AG09319 (cell line): ENCODE data around the gene PARVG.

ENCODE experiments used
- DNase-seq: peaks from one replicate; pipeline ENCODE4 v3.0.0-alpha.2; 2010; ENCODE audit warnings: low read depth; ENCODE audit errors: extremely low read depth
- TF ChIP-seq, protein P1 (sequence below): IDR thresholded peaks from 2 replicates; pipeline ENCODE4 v1.5.1; 2011; ENCODE audit warnings: low read depth, mild to moderate bottlenecking, inconsistent platforms, low read length, moderate library complexity

PARVG gene

DNA sequence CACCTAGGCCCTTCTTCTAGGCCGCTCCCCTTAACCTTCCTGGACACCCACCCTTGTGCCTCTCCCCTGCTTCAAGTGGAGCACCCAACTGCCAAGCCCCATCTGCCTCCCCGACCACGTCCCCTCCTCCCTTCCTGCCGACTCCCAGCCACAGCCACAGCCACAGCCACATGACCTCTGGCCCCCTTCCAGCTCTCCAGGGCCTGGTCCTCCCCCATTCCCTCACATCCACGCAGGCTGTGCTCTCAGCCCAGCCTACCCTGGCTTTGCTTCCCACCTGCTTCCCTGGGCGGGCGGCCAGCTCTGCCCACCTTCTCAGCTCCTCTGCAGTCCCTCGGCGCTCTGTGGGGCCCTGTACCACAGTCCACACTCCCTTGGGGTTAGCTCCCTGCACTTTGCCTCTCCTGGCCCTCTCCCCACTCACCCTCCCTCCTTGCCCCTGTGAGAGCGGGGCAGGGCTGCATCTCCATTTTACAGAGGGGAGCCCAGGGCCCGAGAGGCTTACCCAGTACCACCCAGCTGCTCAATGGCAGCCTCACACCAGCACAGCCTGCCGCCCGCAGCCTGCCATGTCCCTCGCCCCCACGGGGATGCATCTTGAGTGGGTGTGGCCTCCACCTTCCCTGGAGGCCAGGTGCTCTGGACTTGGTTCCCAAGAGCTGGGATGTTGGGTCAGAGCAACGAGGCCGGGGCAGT lies 20.3 kb downstream of the PARVG start:
- TF ChIP-seq, protein P1, sequence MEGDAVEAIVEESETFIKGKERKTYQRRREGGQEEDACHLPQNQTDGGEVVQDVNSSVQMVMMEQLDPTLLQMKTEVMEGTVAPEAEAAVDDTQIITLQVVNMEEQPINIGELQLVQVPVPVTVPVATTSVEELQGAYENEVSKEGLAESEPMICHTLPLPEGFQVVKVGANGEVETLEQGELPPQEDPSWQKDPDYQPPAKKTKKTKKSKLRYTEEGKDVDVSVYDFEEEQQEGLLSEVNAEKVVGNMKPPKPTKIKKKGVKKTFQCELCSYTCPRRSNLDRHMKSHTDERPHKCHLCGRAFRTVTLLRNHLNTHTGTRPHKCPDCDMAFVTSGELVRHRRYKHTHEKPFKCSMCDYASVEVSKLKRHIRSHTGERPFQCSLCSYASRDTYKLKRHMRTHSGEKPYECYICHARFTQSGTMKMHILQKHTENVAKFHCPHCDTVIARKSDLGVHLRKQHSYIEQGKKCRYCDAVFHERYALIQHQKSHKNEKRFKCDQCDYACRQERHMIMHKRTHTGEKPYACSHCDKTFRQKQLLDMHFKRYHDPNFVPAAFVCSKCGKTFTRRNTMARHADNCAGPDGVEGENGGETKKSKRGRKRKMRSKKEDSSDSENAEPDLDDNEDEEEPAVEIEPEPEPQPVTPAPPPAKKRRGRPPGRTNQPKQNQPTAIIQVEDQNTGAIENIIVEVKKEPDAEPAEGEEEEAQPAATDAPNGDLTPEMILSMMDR, result no peak
- no peak for DNase-seq

- TF ChIP-seq, protein P1, result no peak
- no peak for DNase-seq
These were observed 20.9 kb downstream of the PARVG start for GRCh38 chr22:44201665-44202064.

GRCh38 chr22:44202261-44202789 lies 21.6 kb downstream of the PARVG start:
- TF ChIP-seq, protein P1, result no peak
- DNase-seq, result peak; percentile 50

DNA sequence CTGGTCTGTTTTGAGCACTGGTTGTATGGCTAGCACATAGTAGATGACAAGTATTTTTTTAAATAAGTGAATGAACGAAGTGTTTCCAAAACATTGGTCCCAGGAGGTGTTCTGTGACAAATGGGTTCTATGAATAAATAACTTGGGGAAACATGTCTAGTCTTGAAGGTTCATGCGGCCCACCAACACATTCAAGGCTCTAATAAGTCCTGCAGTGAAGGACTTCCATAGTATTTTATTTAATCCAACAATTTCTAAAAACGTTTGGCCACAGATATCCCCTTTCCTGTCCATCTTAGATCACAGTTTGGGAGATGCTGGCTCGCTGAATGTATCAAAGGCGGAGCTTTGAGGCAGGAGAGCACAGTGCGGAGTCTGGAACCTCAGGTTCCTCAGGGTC lies 22.5 kb downstream of the PARVG start:
- no peak for DNase-seq

GRCh38 chr22:44204739-44205515 lies 24.2 kb downstream of the PARVG start:
- TF ChIP-seq, protein P1, result no peak
- no peak for DNase-seq

More for the DNA sequence above, 22.5 kb downstream of the PARVG start:
- TF ChIP-seq, protein P1, result no peak

DNA sequence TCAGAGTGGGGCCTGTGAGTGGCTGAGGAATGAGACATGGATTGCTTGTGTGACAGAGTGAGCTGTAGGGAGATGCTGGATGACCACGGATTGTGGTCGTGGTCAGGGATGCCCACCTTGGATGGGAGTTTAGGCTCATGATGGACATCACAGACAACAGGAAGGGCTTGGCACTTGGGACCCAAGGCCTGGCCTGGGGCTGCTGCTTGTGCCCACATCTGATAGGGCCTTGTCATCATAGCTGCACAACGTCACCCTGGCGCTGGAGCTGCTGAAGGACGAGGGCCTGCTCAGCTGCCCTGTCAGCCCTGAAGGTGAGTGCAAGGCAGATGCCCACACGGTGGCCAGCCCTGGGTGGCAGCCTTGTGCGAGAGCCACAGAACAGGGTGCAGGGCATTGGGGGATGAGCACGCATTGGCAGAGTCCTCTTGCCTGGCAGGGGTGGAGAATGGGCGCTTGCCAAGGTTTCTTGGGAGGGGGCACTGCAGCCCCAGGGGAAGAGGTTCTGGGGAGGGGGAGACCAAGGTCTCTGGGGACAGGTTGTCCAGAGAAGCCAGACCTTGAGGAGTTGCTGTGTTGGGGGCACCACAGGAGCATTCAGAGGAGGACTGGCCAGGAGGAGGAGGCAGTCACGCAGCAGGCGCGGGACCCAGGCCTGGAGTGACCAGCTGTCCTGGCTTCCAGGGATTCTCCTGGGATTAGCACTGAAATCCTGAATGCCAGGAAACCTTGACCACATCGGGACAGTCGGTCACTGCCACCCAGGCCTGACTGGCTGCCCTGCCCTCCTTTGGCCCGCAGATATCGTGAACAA lies 25.0 kb downstream of the PARVG start:
- no peak for DNase-seq
- TF ChIP-seq, protein P1, result no peak
